Activated CD4-positive, alpha-beta T cell treated with anti-CD3 and anti-CD28 coated beads for 1 hour (primary cell): ENCODE measurements around the gene ADGRG6.
"Not testable (repeated sequence)": the region's sequence is repeated elsewhere in the genome, so short reads cannot be mapped to it uniquely, and the experiment has no call there.

ENCODE experiments used
- DNase-seq: peaks from one replicate; pipeline ENCODE4 v3.0.0-alpha.2; 2020

Gene ADGRG6

DNA sequence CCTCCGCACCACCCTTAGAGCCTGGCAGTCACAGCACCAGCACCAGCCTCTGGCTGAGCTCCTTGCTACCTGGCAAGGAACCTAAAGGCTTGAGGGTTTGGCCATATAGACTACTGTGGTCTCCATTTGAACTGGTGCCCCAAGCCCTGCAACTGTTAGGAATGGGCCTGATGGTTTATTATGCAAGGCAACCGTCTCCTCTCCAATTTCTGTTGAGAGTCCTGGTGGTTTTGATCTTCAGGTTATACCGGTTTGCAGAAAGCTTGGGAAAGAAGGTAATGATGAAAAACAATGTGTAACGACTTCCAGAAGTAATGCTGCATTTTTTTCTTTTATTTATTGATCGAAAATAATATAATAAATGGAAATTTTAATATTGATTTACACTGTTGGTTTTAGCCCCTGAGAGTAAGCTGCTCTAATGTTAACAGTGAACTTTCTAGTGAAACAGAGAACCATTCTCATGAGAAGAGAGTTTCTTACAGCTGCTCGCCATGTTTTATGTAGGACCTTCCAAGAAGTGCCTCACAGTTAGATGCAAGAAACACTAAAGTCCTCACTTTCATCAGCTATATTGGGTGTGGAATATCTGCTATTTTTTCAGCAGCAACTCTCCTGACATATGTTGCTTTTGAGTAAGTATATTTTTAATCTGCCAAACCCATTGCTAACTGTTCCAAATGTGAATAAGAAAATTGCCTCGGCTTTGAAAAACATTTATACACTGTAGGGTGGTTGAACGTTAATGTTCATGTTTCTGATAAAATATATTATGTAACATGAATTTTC, 112.8 kb downstream of the ADGRG6 start:
- no peak for DNase-seq

- no peak for DNase-seq
Measured at GRCh38 chr6:142416179-142416578, 114.4 kb downstream of the ADGRG6 start.

GRCh38 chr6:142416686-142417085, 114.9 kb downstream of the ADGRG6 start:
- no peak for DNase-seq

DNA sequence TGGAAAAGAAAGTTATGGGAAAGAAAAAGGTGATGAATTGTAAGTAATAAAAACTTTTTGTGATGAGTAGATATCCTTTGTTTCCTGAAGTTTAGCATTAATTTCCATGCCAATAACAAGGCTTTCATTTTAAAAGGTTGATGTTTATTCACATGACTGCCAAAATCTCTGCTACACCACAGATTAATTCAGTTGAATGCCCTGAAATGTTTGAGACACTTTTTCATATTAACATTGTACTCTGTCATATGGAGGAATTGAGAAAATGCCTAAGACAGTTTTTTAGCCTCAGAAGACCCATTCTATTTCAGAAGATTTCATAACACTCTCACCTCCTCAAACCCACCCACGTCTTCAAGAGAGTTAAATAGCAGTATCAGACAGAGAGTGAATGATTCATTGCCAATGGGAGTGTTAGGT, 115.5 kb downstream of the ADGRG6 start:
- no peak for DNase-seq

DNA sequence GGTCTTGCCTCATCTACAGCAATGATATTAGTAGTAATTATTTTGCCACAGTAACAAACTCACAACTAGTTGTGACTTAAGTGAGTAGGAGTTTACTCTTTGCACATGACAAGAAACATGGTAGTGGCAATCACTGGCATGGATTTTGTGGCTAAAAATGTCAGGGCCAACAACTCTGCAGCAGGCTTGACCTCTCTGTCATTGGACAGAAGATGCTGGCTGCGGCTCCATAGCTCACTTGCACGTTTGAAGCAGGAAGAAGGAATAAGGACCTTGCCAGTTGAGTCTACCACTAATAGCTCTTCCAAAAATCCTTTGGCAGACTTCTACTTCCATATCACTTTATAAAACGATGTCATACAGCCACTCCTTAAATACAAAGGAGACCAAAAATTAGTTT, 117.3 kb downstream of the ADGRG6 start:
- no peak for DNase-seq

DNA sequence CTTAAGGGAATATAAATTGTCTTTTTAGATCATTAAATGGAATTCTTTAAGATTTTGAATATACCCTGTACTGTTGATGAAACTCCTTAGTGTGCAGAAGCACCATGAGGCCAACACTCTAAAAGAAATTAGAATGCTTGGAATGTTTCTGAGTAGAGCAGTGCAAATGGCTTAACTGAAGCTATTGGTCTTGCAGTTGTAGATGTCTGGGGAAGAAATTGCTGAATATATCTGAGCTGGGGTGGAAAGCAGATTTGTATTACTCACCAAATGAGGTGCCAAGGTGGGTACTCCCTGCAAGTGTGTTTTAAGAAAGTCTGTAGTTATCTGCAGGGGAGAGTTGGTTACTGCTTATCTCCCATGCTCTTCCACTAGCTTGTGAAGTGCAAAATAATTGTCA, 119.0 kb downstream of the ADGRG6 start:
- no peak for DNase-seq

- no peak for DNase-seq
Measured at GRCh38 chr6:142421285-142422117, 119.7 kb downstream of the ADGRG6 start.

GRCh38 chr6:142426444-142427132, 124.8 kb downstream of the ADGRG6 start:
- not testable (repeated sequence) for DNase-seq

- DNase-seq, result not testable (repeated sequence)
Measured at GRCh38 chr6:142428468-142428867, 126.7 kb downstream of the ADGRG6 start.

DNA sequence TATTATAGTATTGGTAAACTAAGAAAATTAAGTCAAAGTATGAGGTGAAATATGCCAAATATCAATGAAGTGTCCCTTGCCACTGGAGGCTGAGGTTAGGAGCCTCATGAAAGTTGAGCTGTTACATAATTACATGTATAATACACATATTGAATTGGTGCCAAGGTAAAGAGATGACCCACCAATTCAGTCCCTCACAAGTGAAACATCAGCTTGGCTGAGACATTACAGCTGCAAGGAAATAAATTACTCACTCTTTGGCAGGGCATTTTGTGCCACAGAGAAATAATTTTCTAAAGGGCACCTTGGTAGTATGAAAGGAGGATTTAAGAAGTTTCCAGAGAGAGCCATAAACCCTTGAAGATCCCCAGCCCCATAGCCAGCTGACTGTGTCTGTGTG, 127.4 kb downstream of the ADGRG6 start:
- DNase-seq, result no peak

- DNase-seq, result no peak
Measured at GRCh38 chr6:142433419-142433818, 131.6 kb downstream of the ADGRG6 start.

DNA sequence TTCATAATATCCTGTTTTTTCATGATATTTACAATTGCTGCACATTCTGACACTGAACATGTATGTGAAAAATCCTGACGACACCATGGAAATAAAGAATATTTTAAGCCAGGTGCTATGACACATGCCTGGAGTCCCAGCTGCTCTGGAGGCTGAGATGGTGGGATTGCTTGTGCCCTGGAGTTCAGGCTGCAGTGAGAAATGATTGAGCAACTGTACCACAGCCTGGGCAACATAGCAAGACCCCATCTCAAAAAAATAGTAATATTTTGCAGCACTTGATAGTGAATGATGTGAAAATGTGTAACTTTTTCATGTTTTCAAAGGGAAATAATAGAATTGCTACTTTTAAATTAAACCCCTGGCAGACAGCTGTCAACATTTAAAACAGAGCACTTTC, 137.1 kb downstream of the ADGRG6 start:
- DNase-seq, result no peak

DNA sequence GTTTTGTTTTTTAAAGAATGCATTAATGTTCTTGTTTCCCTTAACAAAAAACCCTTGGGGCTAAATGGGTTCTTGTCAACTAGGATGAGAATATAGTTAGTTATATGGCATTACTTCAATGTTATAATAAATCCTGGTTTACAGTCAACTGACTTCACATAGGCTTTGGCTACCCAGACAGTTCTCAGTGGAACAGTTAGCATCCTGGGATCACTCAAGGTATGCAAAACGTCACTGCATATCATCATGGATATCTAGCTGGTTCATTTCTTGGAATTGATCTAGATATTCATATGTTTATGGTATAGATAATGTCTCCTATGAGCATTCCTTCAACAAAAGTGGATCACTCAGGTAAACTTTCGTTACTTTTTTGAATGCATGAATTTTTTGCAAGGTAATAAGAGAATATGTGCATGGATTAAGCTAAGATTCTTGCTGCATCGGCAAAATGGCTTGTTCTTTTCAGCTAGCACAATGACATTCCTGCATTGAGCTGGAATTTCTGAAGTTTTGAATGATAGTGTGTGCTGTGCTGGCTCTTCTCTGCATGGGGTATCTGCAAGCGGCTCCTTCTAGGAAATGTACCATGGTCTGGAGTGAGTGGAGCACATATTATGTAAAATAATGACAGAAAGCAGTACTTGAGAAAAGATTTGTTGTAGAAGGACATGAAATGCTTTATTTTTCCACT, 138.9 kb downstream of the ADGRG6 start:
- no peak for DNase-seq

- no peak for DNase-seq
Measured at GRCh38 chr6:142441716-142442115, 139.9 kb downstream of the ADGRG6 start.

DNA sequence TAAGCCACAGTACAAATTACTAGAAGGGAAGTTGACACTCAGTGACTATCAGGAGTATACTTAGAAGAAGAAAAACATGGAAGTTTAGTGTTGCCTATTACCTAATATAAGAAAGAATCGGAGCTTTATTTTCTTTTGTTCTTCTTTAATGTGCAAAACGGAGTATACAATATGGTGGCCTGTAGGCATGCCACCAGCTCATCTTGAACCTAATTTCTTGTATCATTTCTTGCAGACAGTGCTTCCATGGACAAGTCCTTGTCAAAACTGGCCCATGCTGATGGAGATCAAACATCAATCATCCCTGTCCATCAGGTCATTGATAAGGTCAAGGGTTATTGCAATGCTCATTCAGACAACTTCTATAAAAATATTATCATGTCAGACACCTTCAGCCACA, 141.3 kb downstream of the ADGRG6 start:
- DNase-seq, result no peak

- DNase-seq, result no peak
Measured at GRCh38 chr6:142443532-142443931, 141.7 kb downstream of the ADGRG6 start.

DNA sequence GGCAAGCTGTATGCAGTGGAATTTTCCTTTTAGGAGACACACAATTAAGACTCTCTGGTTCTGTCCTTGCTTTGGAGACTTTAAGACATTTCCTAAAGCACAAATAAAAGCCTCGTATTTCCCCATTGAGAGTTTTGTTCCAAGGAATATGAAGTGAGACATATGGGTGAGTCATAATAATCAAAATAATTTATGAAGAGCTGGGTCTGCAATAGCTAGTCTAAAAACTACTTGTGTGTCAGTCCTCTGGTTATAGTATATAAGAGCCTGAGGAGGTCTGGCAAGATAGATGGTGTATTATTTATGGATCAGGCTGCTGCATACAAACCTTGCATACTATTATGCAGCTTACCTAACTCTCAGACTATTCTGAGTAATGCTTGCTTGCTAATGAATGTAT, 142.6 kb downstream of the ADGRG6 start:
- DNase-seq, result no peak

- no peak for DNase-seq
Measured at GRCh38 chr6:142444881-142445301, 143.1 kb downstream of the ADGRG6 start.

DNA sequence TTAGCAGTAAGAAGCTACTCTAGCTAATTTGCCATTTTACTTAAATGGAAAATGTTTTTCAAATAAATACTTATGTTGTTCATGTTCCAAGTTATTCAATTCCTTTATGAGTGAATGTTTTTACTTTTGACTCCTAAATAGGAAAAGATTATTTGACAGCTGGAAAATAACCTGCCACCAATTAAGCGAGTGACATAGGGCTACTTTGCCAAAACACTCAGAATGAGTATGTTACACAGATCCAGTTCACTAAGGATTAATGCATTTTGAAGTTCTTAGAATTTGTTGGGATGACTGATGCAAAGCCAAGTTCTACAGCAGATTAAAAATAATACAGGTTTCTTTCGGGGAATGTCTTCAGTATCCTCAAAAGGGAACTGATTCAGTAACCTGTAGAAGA, 144.4 kb downstream of the ADGRG6 start:
- no peak for DNase-seq

DNA sequence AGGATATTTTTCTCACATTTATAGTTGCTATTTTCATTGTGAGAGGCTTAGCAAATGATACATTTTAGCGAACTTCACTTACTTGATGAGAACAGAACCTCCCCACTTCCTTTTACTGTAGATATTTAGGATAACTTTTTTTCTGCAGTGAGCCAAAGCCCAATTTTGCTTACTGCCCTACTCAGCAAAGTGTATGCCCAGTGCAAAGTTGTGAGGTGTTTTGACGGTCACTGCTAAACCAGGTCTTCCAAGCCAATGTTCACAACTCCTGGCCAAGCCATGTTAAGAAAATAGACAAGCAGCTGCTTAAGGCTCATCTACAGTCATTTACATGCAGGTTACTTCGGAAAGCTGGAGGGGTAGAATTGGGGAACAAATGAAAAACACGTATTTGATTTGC, 144.8 kb downstream of the ADGRG6 start:
- DNase-seq, result no peak

DNA sequence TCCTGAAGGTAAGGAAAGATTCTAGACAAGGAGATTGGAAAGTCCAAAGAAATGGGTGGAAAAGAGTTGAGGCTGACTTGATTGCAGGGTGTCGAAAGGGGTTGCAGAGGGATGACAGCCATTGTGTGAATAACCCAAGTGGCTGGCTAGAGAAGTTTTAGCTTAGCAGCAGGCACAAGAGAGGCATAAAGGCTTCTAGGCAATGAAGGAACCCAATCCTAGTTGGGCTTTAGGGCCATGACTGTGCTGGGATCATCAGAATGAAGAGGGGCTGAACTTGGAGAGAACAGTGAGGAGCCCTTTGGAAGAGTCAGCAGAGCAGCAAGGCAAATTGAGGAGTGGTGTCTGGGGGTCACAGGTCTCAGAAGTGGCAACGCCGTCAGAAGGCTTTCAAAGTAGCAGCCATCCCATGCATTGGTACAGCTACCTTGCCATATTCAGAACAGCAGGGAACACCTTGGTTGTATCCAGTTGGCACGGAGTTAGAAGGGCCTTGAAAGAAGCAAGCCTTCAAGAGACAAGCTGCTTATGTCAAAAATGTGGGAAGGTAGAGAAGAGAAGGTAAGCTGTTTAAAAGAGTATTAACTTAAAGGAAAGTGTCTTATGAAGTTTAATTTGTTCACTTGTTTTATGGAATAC, 146.4 kb downstream of the ADGRG6 start:
- DNase-seq, result no peak

- DNase-seq, result not testable (repeated sequence)
Measured at GRCh38 chr6:142450856-142451255, 149.0 kb downstream of the ADGRG6 start.
